Lung microvascular endothelial cell (primary cell): Measurements from ENCODE around the gene RETSAT. TPM values are rescaled to one million over a fixed set of nuclear protein-coding genes. Genes with fewer than 3 reads are reported as not detected.
"Not testable (repeated sequence)": the region's sequence is repeated elsewhere in the genome, so short reads cannot be mapped to it uniquely, and the experiment has no call there.

ENCODE experiments used
- DNase-seq, 2 donors: peaks; one replicate each; pipeline versions ENCODE4 v3.0.0 to v3.0.0-alpha.2; 2010; ENCODE audit warnings: low read depth in 2 of 2
- total RNA-seq: library from RNA; depleted of rRNA; stranded (reverse); fragments of >200 nt; gene quantifications from 2 replicates; pipeline ENCODE4 v1.2.1, GENCODE V29; 2014

Gene RETSAT
- total RNA-seq, 1 donor from 2014 or later = 63.5 TPM

DNA sequence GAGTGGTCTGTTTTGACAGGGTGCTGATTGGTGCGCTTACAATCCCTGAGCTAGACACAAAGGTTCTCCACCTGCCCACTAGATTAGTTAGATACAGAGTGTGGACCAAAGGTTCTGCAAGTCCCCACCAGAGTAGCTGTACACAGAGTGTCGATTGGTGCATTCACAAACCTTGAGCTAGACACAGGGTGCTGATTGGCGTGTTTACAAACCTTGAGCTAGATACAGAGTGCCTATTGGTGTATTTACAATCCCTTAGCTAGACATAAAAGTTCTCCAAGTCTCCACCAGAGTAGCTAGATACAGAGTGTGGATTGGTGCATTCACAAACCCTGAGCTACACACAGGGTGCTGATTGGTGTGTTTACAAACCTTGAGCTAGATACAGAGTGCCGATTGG, 20.5 kb downstream of the RETSAT start:
- not testable (repeated sequence) for DNase-seq

DNA sequence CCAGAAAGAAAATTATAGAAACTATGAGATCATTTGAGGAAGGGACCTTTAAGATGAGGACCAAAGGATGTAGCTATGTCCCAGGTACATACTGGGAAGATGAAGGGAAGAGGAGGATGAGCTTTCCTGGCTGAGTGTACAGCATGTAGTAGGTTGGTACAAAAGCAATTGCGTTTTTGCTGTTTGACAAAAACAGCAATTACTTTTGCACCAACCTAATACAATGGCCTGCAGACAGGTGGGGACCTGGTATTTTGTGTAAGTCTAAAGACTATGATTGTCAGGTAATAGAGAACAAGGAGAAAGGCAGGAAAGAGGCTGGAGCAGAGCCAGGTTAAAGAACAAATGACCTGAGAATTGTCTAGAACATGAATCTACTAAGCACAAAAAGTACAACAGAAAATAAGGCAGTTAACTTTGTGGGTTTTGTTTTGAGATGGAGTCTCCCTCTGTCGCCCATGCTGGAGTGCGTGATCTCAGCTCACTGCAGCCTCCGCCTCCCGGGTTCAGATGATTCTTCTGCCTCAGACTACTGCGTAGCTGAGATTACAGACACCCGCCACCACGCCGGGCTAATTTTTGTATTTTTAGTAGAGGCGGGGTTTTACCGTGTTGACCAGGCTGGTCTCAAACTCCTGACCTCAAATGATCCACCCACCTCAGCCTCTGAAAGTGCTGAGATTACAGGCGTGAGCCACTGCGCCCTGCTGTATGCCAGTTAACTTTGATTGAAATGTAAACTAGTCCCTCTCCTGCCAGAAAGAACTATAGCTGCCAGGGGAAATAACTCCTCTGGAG, 23.3 kb downstream of the RETSAT start:
- no peak for DNase-seq

GRCh38 chr2:85329701-85330100, 24.6 kb downstream of the RETSAT start:
- DNase-seq = not testable (repeated sequence)

GRCh38 chr2:85329181-85329651, 25.1 kb downstream of the RETSAT start:
- DNase-seq = no peak

GRCh38 chr2:85327822-85328617, 26.3 kb downstream of the RETSAT start, which contains the start of gene TGOLN2:
TSS of gene TGOLN2 (minus strand) at chr2:85327989. CDS start at chr2:85327962, 27 bp downstream.
- DNase-seq = peak; percentile 88 to 93

DNA sequence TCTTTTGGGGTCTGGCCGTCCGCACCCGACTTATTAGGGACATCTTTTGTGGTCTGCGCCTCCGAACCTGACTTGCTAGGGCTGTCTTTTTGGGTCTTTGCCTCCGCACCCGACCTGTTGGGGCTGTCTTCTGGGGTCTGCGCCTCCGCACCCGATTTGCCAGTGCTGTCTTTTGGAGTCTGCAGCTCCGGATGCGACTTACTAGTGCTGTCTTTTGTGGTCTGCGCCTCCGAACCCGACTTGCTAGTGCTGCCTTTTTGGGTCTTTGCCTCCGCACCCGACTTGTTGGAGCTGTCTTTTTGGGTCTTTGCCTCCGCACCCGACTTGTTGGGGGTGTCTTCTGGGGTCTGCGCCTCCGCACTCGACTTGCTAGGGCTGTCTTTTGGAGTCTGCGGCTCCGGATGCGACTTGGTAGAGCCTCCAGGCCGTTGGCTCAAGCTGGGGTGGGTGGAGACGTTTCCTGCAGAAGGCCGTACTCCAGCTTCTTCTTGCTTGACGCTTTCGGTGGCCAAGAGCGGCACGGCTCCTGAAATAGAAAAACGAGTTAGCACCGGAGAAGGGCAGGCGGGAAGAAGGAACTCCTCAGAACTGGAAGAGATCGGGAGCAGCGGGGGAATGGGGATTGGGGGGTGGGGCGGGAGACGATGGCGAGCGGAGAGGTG, 27.0 kb downstream of the RETSAT start:
- DNase-seq = peak; percentile 23 to 66

GRCh38 chr2:85326406-85327159, 27.7 kb downstream of the RETSAT start:
- DNase-seq = peak in 1 of 2 donors; percentile 69

GRCh38 chr2:85325466-85325811, 28.9 kb downstream of the RETSAT start:
- DNase-seq = no peak

DNA sequence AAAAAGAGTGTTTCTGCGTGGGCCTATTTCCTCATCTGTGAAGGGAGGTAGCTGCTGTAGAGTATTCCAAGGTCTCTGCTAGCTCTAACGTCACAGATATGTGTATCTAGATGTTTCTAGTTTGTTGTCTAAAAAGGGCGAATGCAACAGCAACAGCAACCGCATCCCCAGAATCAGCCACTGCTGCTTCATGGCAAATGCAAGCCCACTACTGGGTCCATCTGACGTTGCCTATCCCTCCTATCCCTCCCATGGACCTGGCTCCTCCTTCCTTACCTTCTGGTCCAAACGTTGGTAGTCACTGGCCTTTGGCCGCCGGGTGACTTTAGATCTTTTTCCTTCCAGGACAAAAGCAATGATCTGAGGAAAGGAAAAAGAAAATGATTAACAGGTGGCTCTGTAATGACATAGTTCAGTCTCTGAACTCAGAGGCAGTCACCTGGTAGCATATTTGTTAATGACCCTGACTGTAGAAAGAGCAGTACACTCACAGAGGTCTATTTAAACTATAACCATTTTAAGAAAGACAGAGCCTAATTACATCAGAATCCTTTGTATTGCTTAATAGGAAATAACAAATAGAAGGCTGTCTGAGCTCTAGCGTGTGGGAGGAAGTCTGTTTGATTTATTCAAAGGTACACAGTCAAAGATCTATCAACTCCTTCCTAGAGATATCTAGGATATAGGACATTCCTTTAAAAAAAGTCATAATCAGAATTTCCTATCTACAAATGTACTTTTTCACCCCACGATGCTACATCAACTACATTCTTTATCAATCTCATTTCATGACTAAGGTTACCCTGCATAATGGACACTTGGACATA, 29.5 kb downstream of the RETSAT start:
- peak in 1 of 2 donors; percentile 59 for DNase-seq

DNA sequence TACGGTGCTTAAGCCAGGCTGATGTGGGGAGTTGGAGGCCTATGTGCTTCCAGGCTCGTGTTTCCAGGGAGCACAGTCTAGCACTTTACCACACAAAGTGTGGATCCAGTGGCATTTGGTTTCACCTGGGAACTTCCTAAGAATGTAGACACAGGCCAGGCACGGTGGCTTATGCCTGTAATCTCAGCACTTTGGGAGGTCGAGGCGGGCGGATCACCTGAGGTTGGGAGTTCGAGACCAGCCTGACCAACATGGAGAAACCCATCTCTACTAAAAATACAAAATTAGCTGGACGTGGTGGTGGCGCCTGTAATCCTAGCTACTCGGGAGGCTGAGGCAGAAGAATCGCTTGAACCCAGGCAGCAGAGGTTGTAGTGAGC, 30.4 kb downstream of the RETSAT start:
- DNase-seq = not testable (repeated sequence)

- peak in 1 of 2 donors; percentile 42 for DNase-seq
These were observed 30.9 kb downstream of the RETSAT start for GRCh38 chr2:85323351-85323987.

DNA sequence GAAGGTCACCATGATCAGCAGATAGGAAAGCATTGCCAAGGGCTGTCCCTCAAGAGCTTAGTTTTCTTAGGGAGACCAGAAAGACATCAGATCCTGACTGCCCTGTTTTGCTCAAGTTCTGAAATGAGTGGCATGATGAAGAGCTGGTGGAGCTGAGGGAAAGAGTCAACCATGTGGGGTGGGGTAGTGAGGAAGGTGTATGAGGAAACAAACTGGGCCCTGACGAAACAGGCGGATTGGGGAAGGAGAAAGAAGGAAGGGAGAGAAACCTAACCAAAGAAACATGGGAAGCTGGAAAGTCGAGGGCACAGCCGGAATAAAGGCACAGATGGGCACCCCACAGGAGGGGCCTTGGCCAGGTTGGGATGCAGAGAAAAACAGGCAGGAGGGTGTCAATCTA, 34.5 kb downstream of the RETSAT start:
- DNase-seq = no peak

- DNase-seq = peak; percentile 18 to 63
These were observed 35.9 kb downstream of the RETSAT start for GRCh38 chr2:85318222-85319074.

DNA sequence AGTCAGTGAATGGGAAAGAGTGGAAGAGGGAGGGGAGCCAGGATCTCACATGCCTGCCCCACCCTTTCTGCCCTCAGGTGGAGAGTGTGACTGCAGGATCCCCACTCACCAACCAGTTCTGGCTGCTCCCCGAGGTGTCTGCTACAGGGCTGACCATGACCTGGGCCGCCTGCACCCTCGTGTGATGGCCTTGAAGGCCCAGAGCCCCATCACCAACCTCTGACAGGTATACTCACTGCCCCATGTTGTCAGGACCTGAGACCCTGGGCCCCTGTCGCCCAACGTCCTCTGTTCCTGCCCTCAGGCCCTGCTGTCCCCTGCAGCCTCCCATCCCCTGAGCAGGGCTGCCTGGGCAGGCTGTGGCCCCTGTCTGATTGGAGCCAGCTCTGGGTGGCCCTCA, 38.4 kb downstream of the RETSAT start:
- not testable (repeated sequence) for DNase-seq

GRCh38 chr2:85314884-85315242, 39.5 kb downstream of the RETSAT start:
- no peak for DNase-seq

DNA sequence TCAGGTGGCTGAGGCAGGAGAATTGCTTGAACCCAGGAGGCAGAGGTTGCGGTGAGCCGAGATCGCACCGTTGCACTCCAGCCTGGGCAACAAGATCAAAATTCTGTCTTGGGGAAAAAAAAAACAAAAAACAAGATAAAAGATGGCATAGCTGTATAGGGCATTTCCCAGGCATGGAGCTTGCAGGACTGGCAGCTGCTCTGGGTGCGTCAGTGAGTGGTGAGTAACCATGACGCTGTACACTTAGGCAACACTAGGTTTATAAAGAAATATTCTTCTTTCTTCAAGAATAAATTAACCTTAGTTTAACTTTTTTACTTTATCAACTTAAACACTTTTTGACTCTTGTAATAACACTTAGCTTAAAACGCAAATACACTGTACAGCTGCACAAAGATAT, 41.9 kb downstream of the RETSAT start:
- DNase-seq = no peak

DNA sequence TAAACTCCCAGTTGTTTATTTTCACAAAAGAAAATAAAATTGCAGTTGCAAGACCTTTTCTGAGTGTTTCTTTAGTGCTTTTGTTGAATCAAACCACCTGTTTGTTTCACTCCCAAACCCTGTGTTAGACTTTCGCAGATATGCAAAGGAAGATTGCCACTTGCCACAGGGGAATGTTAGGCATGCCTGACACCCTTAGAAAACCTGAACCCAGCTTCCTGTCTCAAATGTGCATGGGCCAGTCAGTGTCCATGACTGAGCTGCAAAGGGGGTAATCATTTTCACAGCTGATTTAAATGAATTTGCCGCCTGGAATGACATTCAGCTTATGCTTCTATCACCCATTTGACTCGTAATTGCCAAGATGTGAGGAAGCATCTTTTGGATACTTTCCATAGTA, 44.0 kb downstream of the RETSAT start:
- DNase-seq = no peak

DNA sequence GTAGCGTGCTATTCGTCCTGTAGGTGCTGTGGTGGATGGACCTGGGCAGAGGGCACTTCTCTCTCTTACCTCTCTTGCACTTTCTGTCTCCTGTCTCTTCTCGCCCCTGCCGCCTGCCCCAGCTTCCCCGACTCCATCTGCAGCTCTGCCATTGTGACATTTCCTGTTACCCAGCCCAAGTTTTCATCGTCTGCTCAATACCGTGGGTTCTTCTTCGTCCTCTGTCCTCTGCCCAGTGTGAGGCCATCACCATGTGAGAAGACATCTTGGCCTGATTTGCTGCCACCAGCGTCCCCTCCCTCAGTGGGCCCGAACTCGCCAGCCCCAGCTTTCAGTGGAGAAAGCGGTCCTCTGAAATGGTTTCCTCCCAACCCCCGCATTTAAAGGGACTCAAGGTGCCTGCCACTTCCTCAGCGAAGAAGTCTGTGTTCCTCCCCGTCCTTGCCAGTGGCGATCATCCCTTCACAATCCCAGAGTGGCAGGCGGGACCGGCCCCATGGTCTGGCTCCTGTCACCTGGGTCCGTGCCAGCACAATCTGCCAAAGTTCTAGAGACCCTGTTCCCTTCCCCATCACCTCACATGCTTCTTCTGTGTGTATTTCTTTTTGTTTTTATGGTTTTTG, 44.5 kb downstream of the RETSAT start:
- DNase-seq = no peak
